Kidney (tissue), 14 donors: Measurements from ENCODE around the gene MIPEP. TPM values are rescaled to one million over a fixed set of nuclear protein-coding genes. Genes with fewer than 3 reads are reported as not detected.

Experiments
- DNase-seq, 5 donors: peaks; one replicate each; pipeline ENCODE4 v3.0.0-alpha.2; 2013 to 2020
- FAIRE-seq: peaks from 2 replicates; lab custom pipeline; 2012; peaks lifted over from hg19 to GRCh38; lab: Jason Lieb, UNC
- H3K27ac ChIP-seq, 2 donors: one replicate each; pipeline ENCODE4 v1.7.0; 2013; ENCODE audit warnings: low read depth in 2 of 2, low read length in 2 of 2, inconsistent platforms in 1 of 2
- H3K27me3 ChIP-seq: one replicate; pipeline ENCODE4 v1.7.1; 2013; ENCODE audit warnings: low read length, inconsistent platforms; ENCODE audit not compliant: control insufficient read depth, insufficient read depth
- H3K36me3 ChIP-seq, 3 donors: one replicate each; pipeline versions ENCODE4 v1.7.0 to v1.7.1; 2013; ENCODE audit warnings: low read length in 3 of 3, control low read depth in 1 of 3, inconsistent platforms in 1 of 3; ENCODE audit not compliant: insufficient read depth in 3 of 3, control insufficient read depth in 2 of 3
- H3K4me1 ChIP-seq, 3 donors: one replicate each; pipeline versions ENCODE4 v1.7.0 to v1.7.1; 2013; ENCODE audit warnings: low read length in 3 of 3, inconsistent platforms in 1 of 3, low read depth in 1 of 3; ENCODE audit not compliant: control insufficient read depth in 2 of 3, insufficient read depth in 2 of 3
- H3K4me3 ChIP-seq, 3 donors: one replicate each; pipeline versions ENCODE4 v1.7.0 to v1.8.1; 2013; ENCODE audit warnings: low read length in 3 of 3, control low read depth in 1 of 3, inconsistent platforms in 1 of 3
- H3K9ac ChIP-seq, 3 donors: one replicate each; pipeline versions ENCODE4 v1.7.0 to v1.7.1; 2013; ENCODE audit warnings: low read length in 3 of 3, control low read depth in 1 of 3, inconsistent platforms in 1 of 3
- H3K9me3 ChIP-seq, 3 donors: one replicate each; pipeline versions ENCODE4 v1.7.0 to v1.7.1; 2013; ENCODE audit warnings: low read length in 3 of 3, control low read depth in 1 of 3, inconsistent platforms in 1 of 3; ENCODE audit not compliant: control insufficient read depth in 2 of 3, insufficient read depth in 1 of 3
- intact Hi-C: fragments of 100-400 bp; cut with DNase I; formaldehyde crosslinking; loops from one replicate; pipeline ENCODE4 v1.11.1; 2022
- polyA plus RNA-seq: library from polyadenylated mRNA; stranded (reverse); fragments of 350-450 nt; fragmentation: Illumina TruSeq; extraction: RNeasy Lipid Tissue Mini Kit (QIAGEN cat#74804); gene quantifications from one replicate; pipeline ENCODE4 v1.2.3, GENCODE V29; 2014; ENCODE audit warnings: low read depth, low replicate concordance; ENCODE audit not compliant: insufficient read depth
- total RNA-seq: library from RNA; stranded (reverse); fragmentation: NEBNext Ultra II Directional; extraction: Animal tissue kit (Norgen Biotek cat#: 25700); gene quantifications from one replicate; pipeline ENCODE4 v1.2.1, GENCODE V29; 2021
- TF ChIP-seq, protein P1 (sequence below): IDR thresholded peaks from 3 replicates; pipeline ENCODE4 v1.5.1; 2012; ENCODE audit warnings: mild to moderate bottlenecking, moderate library complexity, borderline replicate concordance; ENCODE audit not compliant: insufficient read depth; ENCODE audit errors: extremely low read depth
- donor health status: control.
- donor health status: control.
- donor health status: control.
- donor health status: control.
- donor health status: control.
- donor health status: DM: yes; HTN: yes; CAD: no.
- donor health status: Normal renal cell carcinoma (clear cell type).

The MIPEP gene
- total and polyA plus RNA-seq, 2 donors from 2014 or later = 29.1 to 46.8 TPM

DNA sequence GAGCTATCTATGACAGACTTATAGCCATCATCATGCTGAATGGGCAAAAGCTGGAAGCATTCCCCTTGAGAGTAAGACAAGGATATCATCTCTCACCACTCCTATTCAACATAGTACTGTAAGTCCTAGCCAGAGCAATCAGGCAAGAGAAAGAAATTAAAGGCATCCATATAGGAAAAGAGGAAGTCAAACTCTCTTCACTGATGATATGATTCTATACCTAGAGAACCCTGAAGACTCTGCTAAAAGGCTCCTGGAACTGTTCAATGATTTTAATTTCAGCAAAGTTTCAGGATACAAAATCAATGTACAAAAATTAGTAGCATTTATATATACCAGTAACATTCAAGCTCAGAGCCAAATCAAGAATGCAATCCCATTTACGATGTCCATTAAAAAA, 29.8 kb upstream of the MIPEP start:
- H3K27me3 ChIP-seq = no peaks in the 10 kb centered on the region
- TF ChIP-seq, protein P1, sequence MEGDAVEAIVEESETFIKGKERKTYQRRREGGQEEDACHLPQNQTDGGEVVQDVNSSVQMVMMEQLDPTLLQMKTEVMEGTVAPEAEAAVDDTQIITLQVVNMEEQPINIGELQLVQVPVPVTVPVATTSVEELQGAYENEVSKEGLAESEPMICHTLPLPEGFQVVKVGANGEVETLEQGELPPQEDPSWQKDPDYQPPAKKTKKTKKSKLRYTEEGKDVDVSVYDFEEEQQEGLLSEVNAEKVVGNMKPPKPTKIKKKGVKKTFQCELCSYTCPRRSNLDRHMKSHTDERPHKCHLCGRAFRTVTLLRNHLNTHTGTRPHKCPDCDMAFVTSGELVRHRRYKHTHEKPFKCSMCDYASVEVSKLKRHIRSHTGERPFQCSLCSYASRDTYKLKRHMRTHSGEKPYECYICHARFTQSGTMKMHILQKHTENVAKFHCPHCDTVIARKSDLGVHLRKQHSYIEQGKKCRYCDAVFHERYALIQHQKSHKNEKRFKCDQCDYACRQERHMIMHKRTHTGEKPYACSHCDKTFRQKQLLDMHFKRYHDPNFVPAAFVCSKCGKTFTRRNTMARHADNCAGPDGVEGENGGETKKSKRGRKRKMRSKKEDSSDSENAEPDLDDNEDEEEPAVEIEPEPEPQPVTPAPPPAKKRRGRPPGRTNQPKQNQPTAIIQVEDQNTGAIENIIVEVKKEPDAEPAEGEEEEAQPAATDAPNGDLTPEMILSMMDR = no peak
- no peaks in the 10 kb centered on the region for H3K9me3 ChIP-seq
- H3K27ac ChIP-seq = no peak overlapping the region
- H3K4me1 ChIP-seq = no peaks in the 10 kb centered on the region
- no peak overlapping the region for H3K4me3 ChIP-seq
- no peaks in the 10 kb centered on the region for H3K36me3 ChIP-seq
- H3K9ac ChIP-seq = no peak overlapping the region
- FAIRE-seq = no peak
- DNase-seq = no peak
- intact Hi-C loops = no loop called here

DNA sequence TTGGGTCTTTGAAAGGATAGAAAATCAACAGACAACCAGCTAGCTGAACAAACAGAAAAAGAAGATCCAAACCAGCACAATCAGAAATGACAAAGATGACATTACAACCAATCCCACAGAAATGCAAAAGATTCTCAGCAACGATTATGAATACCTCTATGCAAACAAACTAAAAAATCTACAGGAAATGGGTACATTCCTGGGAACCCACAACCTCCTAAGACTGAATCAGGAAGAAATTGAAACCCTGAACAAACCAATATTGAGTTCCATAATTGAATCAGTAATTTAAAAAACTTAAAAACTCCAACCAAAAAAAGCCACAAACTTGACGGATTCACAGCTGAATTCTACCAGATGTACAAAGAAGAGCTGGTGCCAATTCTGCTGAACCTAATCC, 29.0 kb upstream of the MIPEP start:
- Histone ChIP-seq H3K9ac (no peak overlapping the region), H3K27ac (no peak overlapping the region), H3K4me3 (no peak overlapping the region), H3K9me3 (no peaks in the 10 kb centered on the region), H3K27me3 (no peaks in the 10 kb centered on the region), H3K36me3 (no peaks in the 10 kb centered on the region), H3K4me1 (no peaks in the 10 kb centered on the region)
- FAIRE-seq (no peak), DNase-seq (no peak)
- TF ChIP-seq, protein P1 = no peak
- intact Hi-C loops = no loop called here

DNA sequence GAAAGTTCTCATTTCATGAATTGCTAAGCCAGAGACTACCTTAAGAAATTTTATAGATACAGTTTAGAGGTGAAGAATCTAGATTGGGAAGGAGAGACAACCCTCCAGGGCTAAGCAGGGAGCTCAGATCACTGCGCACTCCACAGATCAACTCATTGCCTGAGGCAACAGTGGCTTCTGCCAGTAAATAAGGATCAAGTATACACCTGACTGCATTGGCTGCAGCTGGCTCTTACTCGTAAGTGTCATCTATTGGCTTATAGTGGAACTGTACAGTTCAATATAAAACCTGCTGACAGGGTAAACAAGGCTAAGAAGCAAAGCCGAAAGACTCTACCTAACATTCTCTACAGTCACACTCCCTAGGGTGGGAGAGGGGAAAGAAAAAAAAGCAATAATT, 26.1 kb upstream of the MIPEP start:
- Histone ChIP-seq H3K27me3 (no peaks in the 10 kb centered on the region), H3K9me3 (no peaks in the 10 kb centered on the region), H3K27ac (no peak overlapping the region), H3K36me3 (no peaks in the 10 kb centered on the region), H3K4me1 (no peaks in the 10 kb centered on the region), H3K9ac (no peak overlapping the region), H3K4me3 (no peak overlapping the region)
- TF ChIP-seq, protein P1 = no peak
- FAIRE-seq (no peak), DNase-seq (no peak)
- intact Hi-C loops = no loop called here

DNA sequence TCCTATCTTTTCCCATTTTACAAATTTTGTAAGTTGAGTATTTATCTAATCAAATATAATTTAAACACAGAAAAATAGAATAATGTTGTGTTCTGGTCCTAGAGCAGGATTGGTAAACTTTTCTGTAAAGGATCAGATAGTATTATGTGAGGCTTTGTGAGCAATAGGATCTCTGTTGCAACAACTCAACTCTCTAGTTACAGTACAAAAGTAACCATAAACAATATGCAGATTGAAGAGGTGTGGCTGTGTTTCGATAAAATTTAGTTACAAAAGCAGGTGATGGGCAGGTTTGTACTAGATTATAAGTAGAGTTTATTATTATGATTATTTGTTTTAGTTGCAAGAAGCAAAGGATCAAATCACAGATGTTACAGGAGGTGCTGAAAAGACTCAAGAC, 23.3 kb upstream of the MIPEP start:
- Histone ChIP-seq H3K4me1 (no peaks in the 10 kb centered on the region), H3K36me3 (no peaks in the 10 kb centered on the region), H3K4me3 (no peak overlapping the region), H3K27ac (no peak overlapping the region), H3K9ac (no peak overlapping the region), H3K9me3 (no peaks in the 10 kb centered on the region), H3K27me3 (no peaks in the 10 kb centered on the region)
- intact Hi-C loops = no loop called here
- FAIRE-seq = no peak
- DNase-seq = no peak
- TF ChIP-seq, protein P1 = no peak
